NB4 (cell line): Measurements from ENCODE around the gene HBS1L.

Source experiments
- CTCF ChIP-seq: IDR thresholded peaks from one replicate; pipeline ENCODE4 v1.5.1; 2012; ENCODE audit warnings: low read depth, low read length
- POLR2A ChIP-seq: IDR thresholded peaks from 2 replicates; pipeline ENCODE4 v1.6.1; 2011; ENCODE audit warnings: mild to moderate bottlenecking; ENCODE audit not compliant: insufficient read length; ENCODE audit errors: extremely low read depth

GRCh38 chr6:135030056-135030473, 24.6 kb downstream of the HBS1L start:
- no peak for TF ChIP-seq CTCF
- TF ChIP-seq POLR2A, result no peak
